Stimulated activated CD8-positive, alpha-beta memory T cell treated with anti-CD3 and anti-CD28 coated beads, Interleukin-4, amount 100 ng/mL, for 1 hour (primary cell): Measurements from ENCODE around the gene WDFY4.

Experiments
- DNase-seq, 2 donors: peaks; one replicate each; pipeline ENCODE4 v3.0.0-alpha.2; 2020; ENCODE audit warnings: low read depth in 2 of 2, low spot score in 1 of 2

Gene WDFY4

GRCh38 chr10:48970046-48970445 lies 285.4 kb downstream of the WDFY4 start:
- DNase-seq = no peak

- no peak for DNase-seq
These were observed 286.0 kb downstream of the WDFY4 start for GRCh38 chr10:48970654-48971053.

- DNase-seq = no peak
These were observed 288.4 kb downstream of the WDFY4 start for GRCh38 chr10:48973065-48973464.

- no peak for DNase-seq
These were observed 290.0 kb downstream of the WDFY4 start for GRCh38 chr10:48974510-48975156.

- DNase-seq = no peak
These were observed 291.5 kb downstream of the WDFY4 start for GRCh38 chr10:48976196-48976595.

GRCh38 chr10:48978318-48978717 lies 293.6 kb downstream of the WDFY4 start:
- DNase-seq = no peak

GRCh38 chr10:48981310-48981907 lies 296.7 kb downstream of the WDFY4 start:
- DNase-seq = no peak

- no peak for DNase-seq
These were observed 297.9 kb downstream of the WDFY4 start for GRCh38 chr10:48982584-48982983.

GRCh38 chr10:48983648-48984351 lies 299.1 kb downstream of the WDFY4 start:
- no peak for DNase-seq

GRCh38 chr10:48985621-48986158 lies 301.0 kb downstream of the WDFY4 start:
- DNase-seq = no peak

- DNase-seq = no peak
These were observed 305.6 kb downstream of the WDFY4 start for GRCh38 chr10:48990226-48990625.

GRCh38 chr10:48993627-48994026 lies 309.0 kb downstream of the WDFY4 start:
- DNase-seq = no peak

GRCh38 chr10:48996329-48996728 lies 311.7 kb downstream of the WDFY4 start:
- DNase-seq = no peak

- DNase-seq = no peak
These were observed 314.7 kb downstream of the WDFY4 start for GRCh38 chr10:48999346-48999745.

GRCh38 chr10:49000437-49001398 lies 316.0 kb downstream of the WDFY4 start:
- no peak for DNase-seq

- DNase-seq = no peak
These were observed 316.7 kb downstream of the WDFY4 start for GRCh38 chr10:49001402-49001801.

GRCh38 chr10:49001870-49002672 lies 317.4 kb downstream of the WDFY4 start:
- DNase-seq = no peak

GRCh38 chr10:49005270-49005669 lies 320.6 kb downstream of the WDFY4 start:
- no peak for DNase-seq

GRCh38 chr10:49007129-49007528 lies 322.5 kb downstream of the WDFY4 start:
- no peak for DNase-seq

- DNase-seq = no peak
These were observed 323.4 kb downstream of the WDFY4 start for GRCh38 chr10:49008091-49008490.
